ENCODE data around the gene SLC16A14. TPM values are rescaled to one million over a fixed set of nuclear protein-coding genes. Genes with fewer than 3 reads are reported as not detected.

The SLC16A14 gene
- total RNA-seq, 1 donor from 2014 or later, result 4.2 TPM

DNA sequence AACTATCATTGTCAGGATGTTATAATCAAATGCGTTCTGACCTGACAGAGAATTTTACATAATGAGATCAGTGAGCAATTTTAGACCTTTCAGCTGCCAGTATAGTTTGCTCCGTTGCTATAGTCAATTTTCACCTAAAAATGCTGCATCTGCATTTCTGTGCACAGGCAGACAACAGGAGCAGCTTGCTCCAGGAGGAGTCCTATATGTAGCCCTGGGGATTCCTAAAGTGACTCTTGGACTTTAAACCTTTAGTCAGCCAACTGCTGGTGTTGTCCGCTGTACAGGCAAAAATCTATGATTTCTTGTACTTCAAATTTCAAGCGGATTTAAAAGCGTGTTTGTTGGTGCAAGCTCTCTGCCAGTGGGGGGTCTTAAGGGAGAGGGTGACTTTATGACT is 25.7 kb downstream of the SLC16A14 start:
- Histone ChIP-seq H3K36me3 (ENCODE audit: insufficient read depth, low read length) (no peaks in the 10 kb centered on the region), H3K9ac (ENCODE audit: low read length) (no peak overlapping the region), H2AFZ (ENCODE audit: low read depth, low read length) (no peak overlapping the region), H3K79me2 (ENCODE audit: insufficient read depth, low read length) (no peaks in the 10 kb centered on the region), H3K27me3 (ENCODE audit: insufficient read depth, low read length) (no peaks in the 10 kb centered on the region), H3K27ac (ENCODE audit: low read depth, low read length) (no peak overlapping the region), H4K20me1 (ENCODE audit: insufficient read depth, low read length) (no peaks in the 10 kb centered on the region), H3K4me1 (ENCODE audit: insufficient read depth, low read length) (no peaks in the 10 kb centered on the region), H3K9me3 (ENCODE audit: insufficient read depth, low read depth, low read length) (no peaks in the 10 kb centered on the region), H3K4me3 (ENCODE audit: insufficient read depth, low read depth, low read length) (no peak overlapping the region), H3K4me2 (ENCODE audit: low read length) (no peak overlapping the region)
- H3K9me3 Mint-ChIP-seq (ENCODE audit: unreplicated experiment), result no peaks in the 10 kb centered on the region
- no peaks in the 10 kb centered on the region for H3K27me3 Mint-ChIP-seq (ENCODE audit: low read depth, unreplicated experiment)
- no peak overlapping the region for H3K4me3 Mint-ChIP-seq (ENCODE audit: unreplicated experiment)
- H3K4me1 Mint-ChIP-seq (ENCODE audit: low read depth, unreplicated experiment), result no peaks in the 10 kb centered on the region
- FAIRE-seq (no peak), DNase-seq (ENCODE audit: low read depth) (no peak)
- H3K27ac Mint-ChIP-seq (ENCODE audit: unreplicated experiment), result no peak overlapping the region
- TF ChIP-seq, protein P1, sequence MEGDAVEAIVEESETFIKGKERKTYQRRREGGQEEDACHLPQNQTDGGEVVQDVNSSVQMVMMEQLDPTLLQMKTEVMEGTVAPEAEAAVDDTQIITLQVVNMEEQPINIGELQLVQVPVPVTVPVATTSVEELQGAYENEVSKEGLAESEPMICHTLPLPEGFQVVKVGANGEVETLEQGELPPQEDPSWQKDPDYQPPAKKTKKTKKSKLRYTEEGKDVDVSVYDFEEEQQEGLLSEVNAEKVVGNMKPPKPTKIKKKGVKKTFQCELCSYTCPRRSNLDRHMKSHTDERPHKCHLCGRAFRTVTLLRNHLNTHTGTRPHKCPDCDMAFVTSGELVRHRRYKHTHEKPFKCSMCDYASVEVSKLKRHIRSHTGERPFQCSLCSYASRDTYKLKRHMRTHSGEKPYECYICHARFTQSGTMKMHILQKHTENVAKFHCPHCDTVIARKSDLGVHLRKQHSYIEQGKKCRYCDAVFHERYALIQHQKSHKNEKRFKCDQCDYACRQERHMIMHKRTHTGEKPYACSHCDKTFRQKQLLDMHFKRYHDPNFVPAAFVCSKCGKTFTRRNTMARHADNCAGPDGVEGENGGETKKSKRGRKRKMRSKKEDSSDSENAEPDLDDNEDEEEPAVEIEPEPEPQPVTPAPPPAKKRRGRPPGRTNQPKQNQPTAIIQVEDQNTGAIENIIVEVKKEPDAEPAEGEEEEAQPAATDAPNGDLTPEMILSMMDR (IDR thresholded peaks at IDR 0.05; ENCODE audit: insufficient read depth, low read depth, low read length), result no peak
- TF ChIP-seq EZH2 (IDR thresholded peaks at IDR 0.05; ENCODE audit: insufficient read depth, low read length), result no peak
- peaks cover 4% of the 10 kb centered on the region for H3K36me3 Mint-ChIP-seq (ENCODE audit: low read depth, unreplicated experiment)

DNA sequence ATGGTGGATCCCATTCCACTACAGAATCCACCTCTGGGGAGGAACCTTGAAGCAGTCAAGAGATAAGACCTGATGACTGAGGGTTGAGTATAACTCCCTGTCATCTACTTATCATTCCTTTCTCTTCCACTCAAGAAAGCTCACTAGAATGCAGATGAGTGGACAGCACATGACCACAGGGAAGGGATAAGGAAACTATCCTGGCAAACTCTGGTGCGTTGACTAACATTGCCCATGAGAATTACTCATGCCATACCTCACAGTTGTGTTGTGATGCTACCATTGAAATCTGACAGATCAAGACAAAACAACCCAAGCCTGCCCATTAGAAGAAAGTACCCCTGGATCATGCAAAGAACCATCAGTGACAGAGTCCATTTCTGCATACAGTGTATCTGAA is 26.5 kb downstream of the SLC16A14 start:
- H3K4me3 Mint-ChIP-seq (ENCODE audit: unreplicated experiment), result no peak overlapping the region
- FAIRE-seq, result no peak
- no peaks in the 10 kb centered on the region for H3K9me3 Mint-ChIP-seq (ENCODE audit: unreplicated experiment)

DNA sequence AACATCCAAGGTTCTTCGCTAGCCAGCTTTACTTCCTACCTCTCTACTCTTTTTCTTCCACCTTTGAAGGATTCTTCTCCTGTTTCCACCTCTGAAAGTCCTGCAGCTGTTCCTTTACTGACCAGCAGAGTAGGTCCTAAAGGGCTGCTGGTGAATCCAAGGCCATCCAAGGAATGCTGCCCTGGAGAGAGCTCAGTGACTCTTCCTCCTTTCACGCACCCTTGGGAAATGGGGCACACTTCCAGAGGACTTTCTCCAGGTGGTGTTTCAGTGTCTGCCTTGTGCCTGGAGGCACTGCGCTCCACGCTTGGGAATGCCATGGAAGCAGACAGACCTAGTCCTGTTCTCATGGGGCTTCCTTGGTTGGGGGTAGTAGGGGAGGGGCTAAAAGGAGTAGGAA is 45.4 kb downstream of the SLC16A14 start:
- FAIRE-seq, result no peak
- no peaks in the 10 kb centered on the region for H3K36me3 ChIP-seq (ENCODE audit: insufficient read depth, low read length)
- no peaks in the 10 kb centered on the region for H3K79me2 ChIP-seq (ENCODE audit: insufficient read depth, low read length)
- no peak overlapping the region for H3K4me3 ChIP-seq (ENCODE audit: insufficient read depth, low read depth, low read length)
- no peak overlapping the region for H3K9ac ChIP-seq (ENCODE audit: low read length)
- TF ChIP-seq, protein P1 (IDR thresholded peaks at IDR 0.05; ENCODE audit: insufficient read depth, low read depth, low read length), result no peak
- TF ChIP-seq EZH2 (IDR thresholded peaks at IDR 0.05; ENCODE audit: insufficient read depth, low read length), result no peak
- no peaks in the 10 kb centered on the region for H3K36me3 Mint-ChIP-seq (ENCODE audit: low read depth, unreplicated experiment)
- H3K27me3 Mint-ChIP-seq (ENCODE audit: low read depth, unreplicated experiment), result no peaks in the 10 kb centered on the region
- no peaks in the 10 kb centered on the region for H3K4me1 ChIP-seq (ENCODE audit: insufficient read depth, low read length)
- no peak overlapping the region for H2AFZ ChIP-seq (ENCODE audit: low read depth, low read length)
- H3K9me3 ChIP-seq (ENCODE audit: insufficient read depth, low read depth, low read length), result no peaks in the 10 kb centered on the region
- no peak overlapping the region for H3K27ac ChIP-seq (ENCODE audit: low read depth, low read length)
- no peaks in the 10 kb centered on the region for H3K27me3 ChIP-seq (ENCODE audit: insufficient read depth, low read length)
- H3K4me1 Mint-ChIP-seq (ENCODE audit: low read depth, unreplicated experiment), result no peaks in the 10 kb centered on the region
- H3K4me2 ChIP-seq (ENCODE audit: low read length), result no peak overlapping the region
- no peak overlapping the region for H3K27ac Mint-ChIP-seq (ENCODE audit: unreplicated experiment)
- no peak for DNase-seq (ENCODE audit: low read depth)
- no peak overlapping the region for H3K4me3 Mint-ChIP-seq (ENCODE audit: unreplicated experiment)
- H3K9me3 Mint-ChIP-seq (ENCODE audit: unreplicated experiment), result peaks cover 2% of the 10 kb centered on the region
- H4K20me1 ChIP-seq (ENCODE audit: insufficient read depth, low read length), result no peaks in the 10 kb centered on the region

More for the DNA sequence above, 26.5 kb downstream of the SLC16A14 start:
- TF ChIP-seq EZH2 (IDR thresholded peaks at IDR 0.05; ENCODE audit: insufficient read depth, low read length), result no peak
- TF ChIP-seq, protein P1 (IDR thresholded peaks at IDR 0.05; ENCODE audit: insufficient read depth, low read depth, low read length), result no peak
- Mint-ChIP-seq H3K27ac (ENCODE audit: unreplicated experiment) (no peak overlapping the region), H3K27me3 (ENCODE audit: low read depth, unreplicated experiment) (no peaks in the 10 kb centered on the region), H3K36me3 (ENCODE audit: low read depth, unreplicated experiment) (peaks cover 4% of the 10 kb centered on the region), H3K4me1 (ENCODE audit: low read depth, unreplicated experiment) (no peaks in the 10 kb centered on the region)
- Histone ChIP-seq H3K79me2 (ENCODE audit: insufficient read depth, low read length) (no peaks in the 10 kb centered on the region), H3K9ac (ENCODE audit: low read length) (no peak overlapping the region), H2AFZ (ENCODE audit: low read depth, low read length) (no peak overlapping the region), H3K27me3 (ENCODE audit: insufficient read depth, low read length) (no peaks in the 10 kb centered on the region), H3K4me1 (ENCODE audit: insufficient read depth, low read length) (no peaks in the 10 kb centered on the region), H3K9me3 (ENCODE audit: insufficient read depth, low read depth, low read length) (no peaks in the 10 kb centered on the region), H3K4me3 (ENCODE audit: insufficient read depth, low read depth, low read length) (no peak overlapping the region), H3K4me2 (ENCODE audit: low read length) (no peak overlapping the region), H3K36me3 (ENCODE audit: insufficient read depth, low read length) (no peaks in the 10 kb centered on the region), H4K20me1 (ENCODE audit: insufficient read depth, low read length) (no peaks in the 10 kb centered on the region), H3K27ac (ENCODE audit: low read depth, low read length) (no peak overlapping the region)
- DNase-seq (ENCODE audit: low read depth), result no peak
